SK-N-MC (cell line): ENCODE measurements around the gene GRK4.

Experiments used
- EZH2 ChIP-seq: fragments of 200-600 bp; sonication (generic); IDR thresholded peaks from one replicate; pipeline ENCODE4 v1.6.1; 2017; ENCODE audit warnings: antibody characterized with exemption
- FOXP2 ChIP-seq: optimal IDR thresholded peaks from 2 replicates; pipeline ENCODE3; 2011; ENCODE audit warnings: mild to moderate bottlenecking, moderate library complexity; ENCODE audit not compliant: insufficient read depth; ENCODE audit errors: extremely low read length, control extremely low read depth
- POLR2AphosphoS5 ChIP-seq: IDR thresholded peaks from 2 replicates; pipeline ENCODE4 v1.6.1; 2012; ENCODE audit warnings: mild to moderate bottlenecking, low read depth, low read length, borderline replicate concordance

- TF ChIP-seq EZH2 (no peak), POLR2AphosphoS5 (no peak), FOXP2 (no peak)
Measured at GRCh38 chr4:2928242-2929176, 34.9 kb upstream of the GRK4 start.
